Esophagus squamous epithelium (tissue), 5 donors: Measurements from ENCODE around the gene WRAP53. TPM values are rescaled to one million over a fixed set of nuclear protein-coding genes. Genes with fewer than 3 reads are reported as not detected.
"Not testable (repeated sequence)": the region's sequence is repeated elsewhere in the genome, so short reads cannot be mapped to it uniquely, and the experiment has no call there.

Experiments used
- DNase-seq: peaks from one replicate; lab custom pipeline; 2025; lab: John Stamatoyannopoulos, UW
- H3K27ac ChIP-seq, 4 donors: fragments of 200-600 bp; sonication (generic); one replicate each; pipeline ENCODE4 v1.5.1; 2016 to 2019; ENCODE audit warnings: mild to moderate bottlenecking in 1 of 4
- H3K27me3 ChIP-seq, 4 donors: fragments of 200-600 bp; sonication (generic); 1 replicate in 3 of 4; 2 replicates in 1 of 4; pipeline versions ENCODE4 v1.5.1 to v1.6.0; 2017 to 2021; ENCODE audit warnings: antibody characterized with exemption in 1 of 4
- H3K36me3 ChIP-seq, 3 donors: fragments of 200-600 bp; sonication (generic); one replicate each; pipeline ENCODE4 v1.5.1; 2016 to 2019
- H3K4me1 ChIP-seq, 3 donors: fragments of 200-600 bp; sonication (generic); one replicate each; pipeline ENCODE4 v1.5.1; 2017 to 2019
- H3K4me3 ChIP-seq, 4 donors: fragments of 200-600 bp; sonication (generic); 1 replicate in 3 of 4; 2 replicates in 1 of 4; pipeline ENCODE4 v1.5.1; 2016 to 2019; ENCODE audit warnings: mild to moderate bottlenecking in 2 of 4, moderate library complexity in 1 of 4
- H3K9me3 ChIP-seq, 3 donors: fragments of 200-600 bp; sonication (generic); one replicate each; pipeline ENCODE4 v1.5.1; 2016 to 2019
- CTCF ChIP-seq, 6 experiments: fragments of 450-650 bp in 4 of 6; fragments of 200-600 bp in 2 of 6; sonication (generic) in 2 of 6; IDR thresholded peaks; one replicate each; pipeline ENCODE4 v1.5.1; 2016 to 2019; ENCODE audit warnings: antibody characterized with exemption in 6 of 6, mild to moderate bottlenecking in 4 of 6, moderate library complexity in 4 of 6
- POLR2A ChIP-seq, 4 donors: fragments of 450-650 bp; IDR thresholded peaks; one replicate each; pipeline ENCODE4 v1.6.1; 2017; ENCODE audit warnings: antibody characterized with exemption in 4 of 4, mild to moderate bottlenecking in 4 of 4, moderate library complexity in 3 of 4
- WGBS, 2 donors: methylation state at CpG; one replicate each; pipeline ENCODE4 v1.1.5; 2018; 5-methylcytosine and 5-hydroxymethylcytosine counted together
- intact Hi-C: fragments of 100-400 bp; cut with DNase I; formaldehyde crosslinking; loops from one replicate; pipeline ENCODE4 v1.15.0; 2022
- total RNA-seq, 4 donors: library from RNA; depleted of rRNA; stranded (reverse); fragments of >200 nt; gene quantifications; one replicate each; pipeline ENCODE4 v1.1.0, GENCODE V29; 2016
- donor health status: DM: yes; HTN: yes; CAD: no.

WRAP53 gene
- total RNA-seq, result 1 to 10 TPM; 3.5 to 6.0 (median 3.8) TPM

DNA sequence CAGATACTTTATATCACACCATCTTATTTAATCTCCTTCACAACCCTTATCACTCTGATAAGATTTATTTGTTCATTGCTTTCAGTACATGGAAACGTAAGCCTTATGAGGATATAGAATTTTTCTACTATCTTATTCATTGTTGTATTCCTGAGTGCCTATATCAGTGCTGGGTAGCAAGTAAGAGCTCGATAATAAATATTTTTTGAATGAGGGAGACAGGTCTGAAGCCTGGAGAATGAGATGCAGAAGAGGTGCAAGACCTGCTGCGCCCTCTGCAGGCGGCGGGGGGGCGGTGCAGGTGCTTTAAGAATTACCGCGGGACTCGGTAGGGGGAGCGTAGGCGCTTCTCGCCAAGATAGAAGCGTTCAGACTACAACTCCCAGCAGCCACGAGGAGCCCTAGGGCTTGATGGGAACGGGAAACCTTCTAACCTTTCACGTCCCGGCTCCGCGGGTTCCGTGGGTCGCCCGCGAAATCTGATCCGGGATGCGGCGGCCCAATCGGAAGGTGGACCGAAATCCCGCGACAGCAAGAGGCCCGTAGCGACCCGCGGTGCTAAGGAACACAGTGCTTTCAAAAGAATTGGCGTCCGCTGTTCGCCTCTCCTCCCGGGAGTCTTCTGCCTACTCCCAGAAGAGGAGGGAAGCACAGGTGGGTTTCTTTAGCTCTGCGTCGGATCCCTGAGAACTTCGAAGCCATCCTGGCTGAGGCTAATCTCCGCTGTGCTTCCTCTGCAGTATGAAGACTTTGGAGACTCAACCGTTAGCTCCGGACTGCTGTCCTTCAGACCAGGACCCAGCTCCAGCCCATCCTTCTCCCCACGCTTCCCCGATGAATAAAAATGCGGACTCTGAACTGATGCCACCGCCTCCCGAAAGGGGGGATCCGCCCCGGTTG lies at the start of gene WRAP53:
Gene WRAP53 (plus strand): TSS at position 570 of the 900 bp plus-strand sequence. CDS start 172 bp downstream, at position 742.
- intact Hi-C loops, result no loop called here
- peak; percentile 80 for DNase-seq
- TF ChIP-seq CTCF (IDR thresholded peaks at IDR 0.05), result peak; percentile 97 to 100 (median 99)
- peak in 1 of 4 donors; percentile 19 for TF ChIP-seq POLR2A (IDR thresholded peaks at IDR 0.05)

GRCh38 chr17:7640783-7641182 lies 47.5 kb upstream of the WRAP53 start:
- H3K4me1 ChIP-seq, result no peaks in the 10 kb centered on the region
- no peaks in the 10 kb centered on the region for H3K36me3 ChIP-seq
- no peaks in the 10 kb centered on the region for H3K9me3 ChIP-seq
- no peak overlapping the region for H3K27ac ChIP-seq
- 91 to 93% methylated on average over 3 to 13 of the region's 26 CpGs for WGBS, 2 donors
- H3K4me3 ChIP-seq, result no peak overlapping the region
- peaks cover 0 to 8% (median 0%) of the 10 kb centered on the region in 4 donors for H3K27me3 ChIP-seq
- no peak for DNase-seq
- intact Hi-C loops, result no loop called here
- TF ChIP-seq CTCF (IDR thresholded peaks at IDR 0.05) (no peak), POLR2A (IDR thresholded peaks at IDR 0.05) (no peak)

More for the DNA sequence above, at the start of gene WRAP53:
- WGBS, 2 donors, result 0 to 1% methylated on average over 20 to 29 of the region's 51 CpGs
- H3K27me3 ChIP-seq, result no peaks in the 10 kb centered on the region
- peaks cover 9 to 49% (median 24%) of the 10 kb centered on the region in 3 donors for H3K4me1 ChIP-seq
- peak within 1 kb of the TSS; percentile 63 to 87 (median 78) for H3K4me3 ChIP-seq
- no peaks in the 10 kb centered on the region for H3K9me3 ChIP-seq
- peak within 1 kb of the TSS; percentile 93 to 97 (median 94) for H3K27ac ChIP-seq
- H3K36me3 ChIP-seq, result peaks cover 0 to 28% (median 0%) of the 10 kb centered on the region in 3 donors

- intact Hi-C loops, H3K9me3 ChIP-seq, H3K36me3 ChIP-seq, H3K27me3 ChIP-seq, H3K27ac ChIP-seq, DNase-seq, H3K4me3 ChIP-seq, H3K4me1 ChIP-seq: not testable (repeated sequence)
- 51 to 55% methylated on average over 5 to 6 of the region's 7 CpGs for WGBS, 2 donors
These were observed 46.6 kb upstream of the WRAP53 start for GRCh38 chr17:7641635-7642034.

DNA sequence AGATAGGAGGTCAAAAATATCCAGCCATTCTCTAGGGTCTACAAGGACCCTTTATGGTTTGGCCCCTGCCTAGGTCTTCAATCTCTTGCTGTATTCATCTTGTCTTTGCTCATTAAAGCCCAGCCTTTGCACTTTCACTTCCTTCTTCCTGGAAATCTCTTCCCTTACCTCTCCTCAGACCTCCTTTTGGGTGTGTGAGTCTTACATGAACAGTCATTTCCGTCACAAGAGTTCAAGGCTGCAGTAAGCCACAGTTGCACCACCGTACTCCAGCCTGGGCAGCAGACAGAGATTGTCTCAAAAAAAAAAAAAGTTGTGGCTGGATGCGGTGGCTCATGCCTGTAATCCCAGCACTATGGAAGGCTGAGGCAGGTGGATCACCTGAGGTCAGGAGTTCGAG lies 43.5 kb upstream of the WRAP53 start:
- no peak overlapping the region for H3K4me3 ChIP-seq
- H3K9me3 ChIP-seq, result no peaks in the 10 kb centered on the region
- H3K27ac ChIP-seq, result no peak overlapping the region
- no peak for DNase-seq
- 61 to 84% methylated on average over 4 of the region's 4 CpGs for WGBS, 2 donors
- intact Hi-C loops, result no loop called here
- H3K36me3 ChIP-seq, result no peaks in the 10 kb centered on the region
- peaks cover 0 to 20% (median 0%) of the 10 kb centered on the region in 4 donors for H3K27me3 ChIP-seq
- TF ChIP-seq CTCF (IDR thresholded peaks at IDR 0.05) (no peak), POLR2A (IDR thresholded peaks at IDR 0.05) (no peak)
- no peaks in the 10 kb centered on the region for H3K4me1 ChIP-seq

DNA sequence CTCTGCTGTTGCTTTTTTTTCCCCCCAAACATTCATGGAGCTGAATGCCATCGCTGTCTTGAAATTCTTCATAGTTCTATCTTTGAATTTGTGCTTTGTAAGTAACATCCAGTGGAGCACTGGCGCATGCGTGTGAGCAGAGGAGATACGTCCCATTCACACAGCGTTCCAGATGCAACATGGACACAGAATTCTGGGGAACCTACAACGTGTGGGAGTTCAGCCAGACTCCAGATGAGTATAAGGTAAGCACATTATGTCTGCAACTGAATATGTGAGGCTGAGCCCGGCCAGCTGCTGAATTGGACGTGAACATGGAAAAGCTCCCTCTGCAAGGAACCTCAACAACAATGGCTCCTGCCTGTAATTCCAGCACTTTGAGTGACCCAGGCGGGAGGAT lies 41.8 kb upstream of the WRAP53 start:
- TF ChIP-seq CTCF (IDR thresholded peaks at IDR 0.05) (no peak), POLR2A (IDR thresholded peaks at IDR 0.05) (no peak)
- DNase-seq, result no peak
- 72 to 75% methylated on average over 5 to 7 of the region's 9 CpGs for WGBS, 2 donors

More for the DNA sequence above, 41.8 kb upstream of the WRAP53 start:
- H3K36me3 ChIP-seq, result no peaks in the 10 kb centered on the region
- no peak overlapping the region for H3K4me3 ChIP-seq
- peaks cover 0 to 37% (median 4%) of the 10 kb centered on the region in 4 donors for H3K27me3 ChIP-seq
- intact Hi-C loops, result no loop called here
- H3K27ac ChIP-seq, result no peak overlapping the region
- no peaks in the 10 kb centered on the region for H3K9me3 ChIP-seq
- H3K4me1 ChIP-seq, result peaks cover 8 to 16% (median 14%) of the 10 kb centered on the region in 3 donors
